Coronary artery (tissue), 2 donors: ENCODE data around the gene NHS.

Experiments
- DNase-seq: peaks from one replicate; pipeline ENCODE4 v3.0.0-alpha.2; 2017; ENCODE audit warnings: low spot score
- H3K27ac ChIP-seq, 2 donors: fragments of 200-600 bp; sonication (generic); one replicate each; pipeline ENCODE4 v1.5.1; 2016 to 2019
- H3K4me3 ChIP-seq: fragments of 200-600 bp; sonication (generic); 2 replicates; pipeline ENCODE4 v1.5.1; 2016; ENCODE audit warnings: mild to moderate bottlenecking, moderate library complexity
- TF ChIP-seq, protein P1 (sequence below): fragments of 200-600 bp; sonication (generic); IDR thresholded peaks from one replicate; pipeline ENCODE4 v1.5.1; 2019; ENCODE audit warnings: antibody characterized with exemption

The NHS gene

DNA sequence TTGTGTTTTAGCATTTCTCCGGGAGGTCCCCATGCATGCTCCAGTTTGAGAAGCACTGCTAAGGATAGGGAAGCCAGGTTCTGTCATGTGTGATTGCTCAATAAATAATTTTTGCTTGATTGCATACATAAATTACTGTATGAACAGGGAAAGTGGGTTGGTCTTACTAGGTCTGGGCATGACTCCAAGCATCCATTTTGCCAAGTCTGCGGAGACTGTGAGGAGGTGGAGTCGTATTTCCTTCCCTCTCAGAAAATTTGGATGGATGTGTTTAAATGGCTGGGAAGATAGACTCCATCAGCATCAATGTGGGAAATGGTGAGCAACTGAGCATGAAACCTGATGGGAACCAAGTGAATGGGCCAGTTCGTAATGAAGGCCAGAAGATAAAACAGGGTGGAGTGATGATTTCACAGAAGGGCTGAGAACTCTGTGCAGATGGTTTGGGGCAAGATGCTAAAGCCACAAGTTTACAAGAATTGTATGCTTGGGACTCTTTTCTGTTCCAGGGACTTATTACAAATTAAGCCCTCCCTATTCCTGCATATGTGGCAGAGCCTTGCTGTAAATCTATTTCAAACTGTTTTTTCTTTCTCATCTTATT, 84.1 kb downstream of the NHS start:
- no peak overlapping the region for H3K27ac ChIP-seq
- TF ChIP-seq, protein P1, sequence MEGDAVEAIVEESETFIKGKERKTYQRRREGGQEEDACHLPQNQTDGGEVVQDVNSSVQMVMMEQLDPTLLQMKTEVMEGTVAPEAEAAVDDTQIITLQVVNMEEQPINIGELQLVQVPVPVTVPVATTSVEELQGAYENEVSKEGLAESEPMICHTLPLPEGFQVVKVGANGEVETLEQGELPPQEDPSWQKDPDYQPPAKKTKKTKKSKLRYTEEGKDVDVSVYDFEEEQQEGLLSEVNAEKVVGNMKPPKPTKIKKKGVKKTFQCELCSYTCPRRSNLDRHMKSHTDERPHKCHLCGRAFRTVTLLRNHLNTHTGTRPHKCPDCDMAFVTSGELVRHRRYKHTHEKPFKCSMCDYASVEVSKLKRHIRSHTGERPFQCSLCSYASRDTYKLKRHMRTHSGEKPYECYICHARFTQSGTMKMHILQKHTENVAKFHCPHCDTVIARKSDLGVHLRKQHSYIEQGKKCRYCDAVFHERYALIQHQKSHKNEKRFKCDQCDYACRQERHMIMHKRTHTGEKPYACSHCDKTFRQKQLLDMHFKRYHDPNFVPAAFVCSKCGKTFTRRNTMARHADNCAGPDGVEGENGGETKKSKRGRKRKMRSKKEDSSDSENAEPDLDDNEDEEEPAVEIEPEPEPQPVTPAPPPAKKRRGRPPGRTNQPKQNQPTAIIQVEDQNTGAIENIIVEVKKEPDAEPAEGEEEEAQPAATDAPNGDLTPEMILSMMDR = no peak
- no peak overlapping the region for H3K4me3 ChIP-seq
- no peak for DNase-seq

DNA sequence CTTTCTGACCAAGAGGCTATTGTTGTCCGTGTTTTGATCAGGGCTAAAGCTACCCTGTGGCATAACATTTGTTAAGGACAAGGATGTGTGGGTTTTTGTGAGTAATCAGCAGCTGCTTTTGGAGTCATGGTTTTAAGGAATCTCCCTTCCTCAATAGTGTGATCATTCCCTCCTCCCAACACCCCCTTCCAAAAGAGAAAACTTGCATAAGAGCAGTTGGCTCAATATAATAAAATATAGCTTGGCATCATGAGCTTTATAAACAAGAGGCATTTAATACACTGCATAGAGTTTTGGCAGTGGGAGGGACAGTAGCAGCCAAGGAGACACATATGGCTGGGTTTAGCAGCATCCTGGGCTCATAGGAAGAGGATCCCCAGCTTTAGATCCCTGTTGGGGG, 84.7 kb downstream of the NHS start:
- no peak for DNase-seq
- Histone ChIP-seq H3K4me3 (no peak overlapping the region), H3K27ac (no peak overlapping the region)
- TF ChIP-seq, protein P1 = no peak

DNA sequence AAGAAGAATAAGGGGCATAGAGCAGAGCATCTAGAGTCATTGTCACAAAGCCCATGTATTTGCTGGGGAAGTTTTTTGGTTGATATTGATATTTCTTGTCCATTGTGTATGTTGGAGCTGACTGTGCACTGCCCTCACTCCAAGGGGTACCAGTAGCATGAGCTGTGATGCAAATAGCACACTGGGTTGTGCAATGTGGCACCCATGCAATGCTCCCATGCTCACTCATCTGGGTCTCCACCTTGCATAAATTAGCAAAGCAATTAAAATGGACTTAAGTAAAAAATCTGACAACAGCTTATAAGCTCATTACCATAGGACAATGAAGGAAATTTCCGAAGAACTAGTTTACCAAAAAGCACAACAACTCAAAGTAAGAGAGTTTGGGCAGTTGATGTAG, 87.9 kb downstream of the NHS start:
- no peak for DNase-seq
- TF ChIP-seq, protein P1 = no peak
- no peak overlapping the region for H3K4me3 ChIP-seq

DNA sequence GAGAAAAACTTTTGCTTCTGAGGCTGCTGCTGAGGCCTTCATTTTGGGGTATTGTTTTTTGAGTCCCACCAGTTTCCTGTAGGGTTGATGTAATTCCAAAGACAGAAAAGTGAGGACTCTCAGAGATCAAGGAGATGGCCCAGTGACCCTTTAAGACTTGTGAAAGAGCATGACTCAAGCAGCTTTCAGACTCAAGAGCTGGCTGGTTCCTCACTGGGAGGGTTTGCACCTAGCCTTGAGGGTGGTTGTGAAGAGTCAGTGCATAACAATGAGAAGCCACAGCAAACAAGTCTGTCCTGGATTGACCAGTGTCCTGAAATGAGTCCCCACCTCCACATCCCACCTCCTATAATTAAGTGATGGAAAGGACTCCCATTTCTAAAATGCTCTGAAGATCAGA, 89.2 kb downstream of the NHS start:
- H3K27ac ChIP-seq = no peak overlapping the region
- no peak overlapping the region for H3K4me3 ChIP-seq
- TF ChIP-seq, protein P1 = no peak
- DNase-seq = no peak

More for the DNA sequence above, 87.9 kb downstream of the NHS start:
- no peak overlapping the region for H3K27ac ChIP-seq

DNA sequence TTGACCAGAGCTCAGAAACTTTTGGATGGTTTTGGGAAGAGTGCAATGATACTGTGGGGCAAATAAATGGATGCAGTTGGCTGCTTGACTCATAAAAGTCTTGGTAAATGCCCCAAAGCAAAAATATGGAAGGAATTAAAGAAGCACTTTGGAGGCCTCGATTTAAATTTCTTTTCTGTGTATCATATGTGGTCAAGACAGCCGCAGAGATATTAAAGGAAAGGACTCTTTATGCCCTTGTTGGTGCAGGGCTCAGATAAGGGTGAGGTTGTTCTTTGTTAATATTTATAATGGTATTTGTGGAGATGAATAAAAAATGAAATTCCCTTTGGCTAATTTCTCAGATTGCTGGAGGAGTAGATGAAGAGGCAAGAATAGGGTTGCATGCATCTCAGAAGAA, 90.2 kb downstream of the NHS start:
- TF ChIP-seq, protein P1 = no peak
- Histone ChIP-seq H3K4me3 (no peak overlapping the region), H3K27ac (no peak overlapping the region)
- DNase-seq = no peak

DNA sequence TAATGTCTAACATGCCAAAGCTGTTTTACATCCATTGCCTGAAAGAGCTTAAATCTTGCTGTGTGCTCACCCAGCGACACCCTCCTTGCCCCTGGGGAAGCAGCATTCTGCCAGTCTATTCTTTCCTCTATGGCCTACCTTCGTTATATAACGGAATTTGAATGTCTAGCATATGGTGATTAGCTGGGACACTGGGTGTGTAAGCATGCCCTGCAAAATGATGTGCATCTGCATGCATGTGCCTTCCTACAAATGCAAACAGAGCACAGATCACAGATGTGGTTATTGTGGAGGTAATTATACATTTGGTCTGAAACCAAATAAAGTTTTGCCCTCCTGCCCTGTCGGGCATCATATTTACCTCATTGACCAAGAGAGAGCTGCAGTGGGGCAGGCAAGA, 90.8 kb downstream of the NHS start:
- DNase-seq = no peak
- H3K27ac ChIP-seq = no peak overlapping the region
- H3K4me3 ChIP-seq = no peak overlapping the region
- TF ChIP-seq, protein P1 = no peak

DNA sequence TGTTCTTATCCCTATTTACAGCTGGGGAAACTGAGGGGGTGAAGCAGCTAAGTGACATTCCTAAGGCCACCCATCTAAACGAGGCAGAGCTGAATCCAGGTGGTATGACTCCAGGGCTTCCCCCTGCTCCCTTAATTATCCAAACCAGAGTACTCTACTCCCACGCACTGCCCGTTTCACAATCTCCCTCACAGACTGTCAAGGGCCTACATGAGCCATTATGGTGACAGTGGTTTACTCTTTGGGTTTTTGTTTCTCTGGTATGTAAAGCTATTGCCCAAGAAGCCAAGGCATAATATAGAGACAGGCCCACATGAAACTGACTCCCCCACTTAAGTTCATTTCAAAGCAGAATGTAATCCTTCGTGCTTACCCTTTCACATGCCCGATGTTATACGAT, 95.1 kb downstream of the NHS start:
- Histone ChIP-seq H3K27ac (no peak overlapping the region), H3K4me3 (no peak overlapping the region)
- TF ChIP-seq, protein P1 = no peak
- DNase-seq = no peak
